ENCODE results near the gene COQ2. TPM values are rescaled to one million over a fixed set of nuclear protein-coding genes. Genes with fewer than 3 reads are reported as not detected.

Gene COQ2
- total and polyA plus RNA-seq, 2 of the 13 experiments (the other 11 are each of a cell fraction or from before 2014, with no cell fraction given) = 10.1 to 17.3 TPM

- no peak for TF ChIP-seq PATZ1 (CRISPR knock-in tag; IDR thresholded peaks at IDR 0.05)
- H2AFZ ChIP-seq (ENCODE audit: low read length) = no peak overlapping the region
- in situ Hi-C loops (cut with HindIII; ENCODE audit: extremely low pct_ligation_motif_present, low pct_unique_long_range_greater_than_20kb) = no loop called here
- no peak overlapping the region for H3K27ac ChIP-seq (ENCODE audit: extremely low read length, insufficient read depth, low read length)
- no peak overlapping the region for H3K4me2 ChIP-seq (ENCODE audit: low read depth, low read length)
- no peaks in the 10 kb centered on the region for H3K27me3 ChIP-seq (ENCODE audit: control insufficient read depth in 1 of 2, insufficient read depth in 2 of 2, low read length in 2 of 2)
- H3K9ac ChIP-seq (ENCODE audit: insufficient read depth, low read depth, low read length) = no peak overlapping the region
- peaks cover 3 to 56% of the 10 kb centered on the region in 2 experiments; a peak in 3 of 5 replicates for H3K36me3 ChIP-seq (replicated peaks in 1 of 2; ENCODE audit: control insufficient read depth in 1 of 2, insufficient read depth in 2 of 2, low read length in 2 of 2)
- FAIRE-seq (no peak), ATAC-seq (no peak), DNase-seq (ENCODE audit: low spot score) (no peak)
- no peaks in the 10 kb centered on the region for H3K79me2 ChIP-seq (ENCODE audit: insufficient read depth, low read length)
- no TSS peak for BruUV-seq (replicated peaks)
- POLR2A ChIA-PET = no interaction called here
- H3K9me3 ChIP-seq (ENCODE audit: low read length) = no peaks in the 10 kb centered on the region
- H3K4me1 ChIP-seq (ENCODE audit: insufficient read depth, low read length) = no peaks in the 10 kb centered on the region
- CTCF ChIA-PET (ENCODE audit: low intra/inter-chr PET ratio, low total read pairs) = no interaction called here
- intact Hi-C loops (cut with micrococcal nuclease; ENCODE audit: unreplicated experiment) = no loop called here
- H3K4me3 ChIP-seq (replicated peaks in 1 of 3; ENCODE audit: insufficient read depth in 1 of 3, low read depth in 2 of 3, low read length in 3 of 3) = no peak overlapping the region
- no peaks in the 10 kb centered on the region for H4K20me1 ChIP-seq (ENCODE audit: insufficient read depth, low read length)
- 96% methylated on average over 1 of the region's 1 CpG for WGBS (ENCODE audit: low lambda C conversion rate)
These were observed 15.3 kb downstream of the COQ2 start for GRCh38 chr4:83269256-83269655.

- Histone ChIP-seq H2AFZ (ENCODE audit: low read length) (no peak overlapping the region), H3K9me3 (ENCODE audit: low read length) (no peaks in the 10 kb centered on the region), H3K27me3 (ENCODE audit: control insufficient read depth in 1 of 2, insufficient read depth in 2 of 2, low read length in 2 of 2) (no peaks in the 10 kb centered on the region), H3K4me1 (ENCODE audit: insufficient read depth, low read length) (no peaks in the 10 kb centered on the region), H4K20me1 (ENCODE audit: insufficient read depth, low read length) (no peaks in the 10 kb centered on the region), H3K9ac (ENCODE audit: insufficient read depth, low read depth, low read length) (no peak overlapping the region), H3K4me3 (replicated peaks in 1 of 3; ENCODE audit: insufficient read depth in 1 of 3, low read depth in 2 of 3, low read length in 3 of 3) (no peak overlapping the region), H3K4me2 (ENCODE audit: low read depth, low read length) (no peak overlapping the region), H3K36me3 (replicated peaks in 1 of 2; ENCODE audit: control insufficient read depth in 1 of 2, insufficient read depth in 2 of 2, low read length in 2 of 2) (peaks cover 2 to 56% of the 10 kb centered on the region in 2 experiments; a peak in 3 of 5 replicates), H3K79me2 (ENCODE audit: insufficient read depth, low read length) (no peaks in the 10 kb centered on the region), H3K27ac (ENCODE audit: extremely low read length, insufficient read depth, low read length) (no peak overlapping the region)
- ATAC-seq (no peak), DNase-seq (ENCODE audit: low spot score) (no peak), FAIRE-seq (no peak)
- WGBS (ENCODE audit: low lambda C conversion rate) = 74% methylated on average over 2 of the region's 2 CpGs
- intact Hi-C loops (cut with micrococcal nuclease; ENCODE audit: unreplicated experiment) = no loop called here
- in situ Hi-C loops (cut with HindIII; ENCODE audit: extremely low pct_ligation_motif_present, low pct_unique_long_range_greater_than_20kb) = no loop called here
- CTCF ChIA-PET (ENCODE audit: low intra/inter-chr PET ratio, low total read pairs) = no interaction called here
- POLR2A ChIA-PET = no interaction called here
- TF ChIP-seq ZNF746 (CRISPR knock-in tag; IDR thresholded peaks at IDR 0.05) = no peak
- TF ChIP-seq RARG (CRISPR knock-in tag; IDR thresholded peaks at IDR 0.05; ENCODE audit: low read depth) = no peak
- TF ChIP-seq ZSCAN25 (CRISPR knock-in tag; IDR thresholded peaks at IDR 0.05) = no peak
- no TSS peak for BruUV-seq (replicated peaks)
These were observed 16.1 kb downstream of the COQ2 start for GRCh38 chr4:83268491-83268890.

Data from HepG2 (cell line).